Activated CD8-positive, alpha-beta memory T cell treated with anti-CD3 and anti-CD28 coated beads, Interleukin-2, amount 50 U/mL, for 4 hours (primary cell): ENCODE results near the gene PCED1A.
A peak's percentile ranks its signal among the peaks of the same experiment; 100 is the strongest.

Experiments used
- DNase-seq: peaks from one replicate; pipeline ENCODE4 v3.0.0-alpha.2; 2020

Gene PCED1A

GRCh38 chr20:2840138-2840966 is at the start of gene PCED1A, which contains the start of gene VPS16:
Gene PCED1A, minus strand, starts transcription at chr20:2840655. Its CDS starts 743 bp downstream, at chr20:2839912.
Gene VPS16, plus strand, starts transcription at chr20:2840745. Its CDS starts 30 bp downstream, at chr20:2840775.
- peak; percentile 90 for DNase-seq

- DNase-seq, result no peak
Observed at GRCh38 chr20:2889797-2890196, 49.3 kb upstream of the PCED1A start.

- DNase-seq, result no peak
Observed at GRCh38 chr20:2889209-2889608, 48.8 kb upstream of the PCED1A start.

- DNase-seq, result no peak
Observed at GRCh38 chr20:2888224-2888955, 47.9 kb upstream of the PCED1A start.

GRCh38 chr20:2887715-2888114 is 47.3 kb upstream of the PCED1A start:
- no peak for DNase-seq

GRCh38 chr20:2883726-2884637 is 43.5 kb upstream of the PCED1A start:
- no peak for DNase-seq

- no peak for DNase-seq
Observed at GRCh38 chr20:2880650-2881049, 40.2 kb upstream of the PCED1A start.

- no peak for DNase-seq
Observed at GRCh38 chr20:2879146-2879545, 38.7 kb upstream of the PCED1A start.

- no peak for DNase-seq
Observed at GRCh38 chr20:2878515-2878914, 38.1 kb upstream of the PCED1A start.

GRCh38 chr20:2875690-2876203 is 35.3 kb upstream of the PCED1A start:
- no peak for DNase-seq

- DNase-seq, result no peak
Observed at GRCh38 chr20:2874456-2874855, 34.0 kb upstream of the PCED1A start.

- DNase-seq, result peak; percentile 68
Observed at GRCh38 chr20:2873747-2874041, 33.2 kb upstream of the PCED1A start.

GRCh38 chr20:2873010-2873746 is 32.7 kb upstream of the PCED1A start, which contains the start of gene PTPRA:
Gene PTPRA, plus strand, starts transcription at chr20:2873481. Its CDS starts 90,797 bp downstream, at chr20:2964278.
- peak; percentile 92 for DNase-seq

GRCh38 chr20:2872459-2873009 is 32.1 kb upstream of the PCED1A start:
- DNase-seq, result peak; percentile 79

GRCh38 chr20:2871661-2872458 is 31.4 kb upstream of the PCED1A start:
- DNase-seq, result no peak

- no peak for DNase-seq
Observed at GRCh38 chr20:2871111-2871465, 30.6 kb upstream of the PCED1A start.

- DNase-seq, result no peak
Observed at GRCh38 chr20:2869381-2869780, 28.9 kb upstream of the PCED1A start.

GRCh38 chr20:2867081-2867864 is 26.8 kb upstream of the PCED1A start:
- DNase-seq, result no peak

GRCh38 chr20:2866236-2866635 is 25.8 kb upstream of the PCED1A start:
- no peak for DNase-seq

- DNase-seq, result peak; percentile 42
Observed at GRCh38 chr20:2865630-2866029, 25.2 kb upstream of the PCED1A start.
